Bone marrow (tissue), 2 donors: ENCODE results near the gene TCEAL5.
"Not testable (repeated sequence)": the region's sequence is repeated elsewhere in the genome, so short reads cannot be mapped to it uniquely, and the experiment has no call there.

Experiments used
- DNase-seq, 2 donors: peaks; one replicate each; lab custom pipeline; 2025; lab: John Stamatoyannopoulos, UW

TCEAL5 gene

GRCh38 chrX:103276581-103277002 is at the start of gene TCEAL5:
TSS of gene TCEAL5 (minus strand) at chrX:103276750. CDS start at chrX:103274563, 2,187 bp downstream.
- DNase-seq: no peak

DNA sequence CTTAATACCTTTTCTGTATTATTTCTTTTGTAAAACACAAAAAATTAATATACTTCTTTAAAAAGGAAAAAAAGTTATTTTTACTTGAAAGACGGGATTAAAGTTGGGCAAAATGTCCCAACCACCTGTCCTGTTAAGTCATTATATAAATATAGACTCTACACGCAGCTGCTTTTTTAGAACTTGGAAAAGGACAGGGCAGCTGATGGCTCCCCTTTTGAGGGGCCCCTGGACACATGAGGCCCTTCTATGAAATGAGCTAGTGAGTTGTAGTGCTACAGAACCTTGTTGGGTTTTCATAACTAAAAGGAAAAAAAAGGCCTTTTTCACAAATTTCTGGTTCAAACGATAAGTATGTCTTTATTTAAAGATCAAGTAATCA is 34.8 kb upstream of the TCEAL5 start:
- no peak for DNase-seq

GRCh38 chrX:103310555-103311398 is 34.2 kb upstream of the TCEAL5 start, which contains the start of gene BEX2:
TSS of gene BEX2 (minus strand) at chrX:103310990. CDS start at chrX:103309976, 1,014 bp downstream.
- DNase-seq: no peak

DNA sequence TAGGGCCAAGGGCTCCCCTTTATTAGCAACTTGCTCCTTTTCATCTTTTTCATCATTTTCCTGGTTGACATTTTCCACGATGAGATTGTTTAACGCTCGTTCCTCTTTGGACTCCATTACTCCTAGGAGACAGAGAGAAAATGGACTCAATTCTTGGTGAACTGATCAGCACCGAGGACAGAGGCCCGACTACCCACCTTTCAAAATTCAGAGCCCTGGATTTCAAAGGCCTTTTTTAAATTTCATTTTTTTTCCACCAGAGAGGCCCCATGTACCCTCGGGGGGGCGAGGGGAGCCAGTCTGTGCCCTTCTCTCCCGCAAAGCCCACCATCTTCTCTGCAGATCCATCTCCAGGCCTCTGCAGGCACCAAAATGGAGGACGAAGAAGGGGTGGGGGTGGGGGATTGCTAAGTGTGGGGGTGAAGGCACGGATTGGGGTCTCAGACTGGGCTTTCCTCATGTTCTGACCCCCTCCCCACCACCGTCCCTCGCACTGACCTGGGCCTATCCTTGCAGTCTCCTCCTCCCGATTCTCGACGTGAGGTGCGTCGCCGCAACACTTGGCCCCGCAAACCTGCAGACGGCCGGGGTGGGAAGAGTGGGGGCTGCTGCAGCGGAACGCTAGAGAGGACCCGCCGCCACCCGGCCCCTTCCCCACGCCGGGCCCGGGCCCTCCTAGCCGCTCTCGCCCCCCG is 33.5 kb upstream of the TCEAL5 start:
- DNase-seq: no peak

GRCh38 chrX:103305666-103306065 is 29.1 kb upstream of the TCEAL5 start:
- not testable (repeated sequence) for DNase-seq

DNA sequence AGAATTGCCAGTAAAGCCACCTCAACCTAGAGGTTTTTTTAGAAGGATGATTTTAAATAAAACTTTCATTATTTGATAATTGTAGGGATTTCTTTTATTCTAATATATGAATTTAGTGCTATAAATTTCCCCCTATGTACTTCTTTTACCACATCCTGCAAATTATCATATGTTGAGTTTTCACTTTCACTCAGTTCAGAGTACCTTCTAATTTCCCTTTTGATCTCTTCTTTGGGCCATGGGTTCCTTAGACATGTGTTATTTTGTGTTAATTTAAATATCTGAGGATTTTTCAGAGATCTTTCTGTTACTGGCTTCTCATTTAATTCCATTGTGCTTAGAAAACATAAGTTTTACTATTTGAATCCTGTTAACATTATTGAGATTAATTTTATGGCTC is 28.2 kb upstream of the TCEAL5 start:
- no peak for DNase-seq

DNA sequence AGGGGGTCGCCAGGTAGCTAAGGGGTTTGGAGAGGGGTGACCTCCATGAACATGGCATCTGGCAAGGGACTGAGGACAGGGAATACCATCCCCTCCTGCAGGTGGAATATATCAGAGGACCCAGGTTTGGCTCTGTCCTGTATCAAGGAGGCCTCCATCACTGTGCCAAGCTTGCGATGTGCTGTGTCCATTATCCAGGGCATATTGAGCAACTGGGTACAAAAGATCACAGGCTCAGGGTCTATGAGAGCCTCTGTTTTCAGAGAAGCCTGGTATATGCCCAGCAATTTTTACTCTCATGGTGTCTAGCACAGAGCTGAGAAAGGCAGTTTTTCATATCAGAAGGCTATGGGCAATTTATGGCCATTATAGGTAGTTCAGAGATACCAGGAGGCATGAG is 16.6 kb upstream of the TCEAL5 start:
- no peak for DNase-seq

DNA sequence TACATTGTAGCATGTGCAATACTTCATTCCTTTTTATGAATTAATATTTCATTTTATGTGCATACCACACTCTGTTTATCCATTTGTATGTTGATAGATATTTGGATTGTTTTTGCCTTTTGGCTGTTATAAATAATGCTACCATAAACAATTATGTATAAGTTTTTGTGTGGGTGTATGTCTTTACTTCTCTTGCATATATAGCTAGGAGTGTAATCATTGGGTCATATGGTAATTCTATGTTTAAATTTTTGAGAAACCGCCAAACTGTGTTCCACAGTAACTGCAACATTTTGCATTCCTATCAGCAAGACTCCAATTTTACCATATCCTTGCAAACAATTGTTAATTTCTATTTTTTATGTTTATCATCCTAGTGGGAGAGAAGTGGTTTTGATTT is 3.1 kb upstream of the TCEAL5 start:
- no peak for DNase-seq

DNA sequence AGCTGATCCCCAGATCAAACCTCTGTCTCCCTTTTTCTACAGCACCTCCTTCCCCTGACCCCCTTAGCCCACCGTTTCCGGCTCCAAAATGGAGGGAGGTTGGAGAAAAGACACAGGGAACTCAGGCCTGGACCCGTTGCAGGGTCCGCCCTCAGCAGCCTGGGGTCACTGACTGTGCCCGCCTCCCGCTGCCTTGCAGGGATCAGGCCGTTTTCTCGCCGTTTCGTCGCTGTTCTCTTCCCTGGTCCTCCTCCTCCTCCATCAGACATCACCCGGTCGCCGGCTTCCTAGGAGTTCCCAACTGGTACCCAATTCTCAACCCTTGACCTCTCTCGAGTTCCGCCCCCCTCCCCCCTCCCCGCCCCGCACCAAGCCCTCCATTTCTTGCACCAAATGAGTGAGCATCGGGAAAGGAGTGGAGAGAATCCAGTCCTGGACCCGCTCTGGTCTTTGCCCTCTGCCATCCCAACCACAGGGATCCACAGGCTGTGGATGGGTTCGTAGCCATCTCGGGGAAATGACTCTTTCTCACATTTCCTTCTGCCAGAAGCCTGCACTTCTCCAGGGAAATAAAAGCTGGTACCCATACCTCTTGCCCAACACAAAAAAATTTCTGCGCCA is 493 bp downstream of the TCEAL5 start:
- no peak for DNase-seq

DNA sequence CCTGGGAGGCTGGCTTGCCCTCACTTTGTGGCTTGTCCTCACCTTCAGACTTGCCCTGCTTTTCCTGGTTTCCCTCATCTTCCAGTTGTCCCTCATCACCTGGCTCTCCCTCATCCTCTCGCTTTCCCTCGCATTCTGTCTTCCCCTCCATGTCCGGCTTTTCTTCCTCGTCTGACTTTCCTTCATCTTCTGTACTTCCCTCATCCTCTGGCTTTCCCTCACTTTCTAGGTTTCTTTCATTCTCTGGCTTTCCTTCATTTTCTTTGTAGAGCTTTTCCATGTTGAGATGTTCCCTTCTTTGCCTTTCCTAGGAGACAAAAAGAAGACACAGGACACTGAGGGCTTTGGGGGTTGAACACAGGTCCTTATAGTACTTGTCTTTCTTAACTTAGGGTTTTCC is 2.3 kb downstream of the TCEAL5 start:
- DNase-seq: no peak

DNA sequence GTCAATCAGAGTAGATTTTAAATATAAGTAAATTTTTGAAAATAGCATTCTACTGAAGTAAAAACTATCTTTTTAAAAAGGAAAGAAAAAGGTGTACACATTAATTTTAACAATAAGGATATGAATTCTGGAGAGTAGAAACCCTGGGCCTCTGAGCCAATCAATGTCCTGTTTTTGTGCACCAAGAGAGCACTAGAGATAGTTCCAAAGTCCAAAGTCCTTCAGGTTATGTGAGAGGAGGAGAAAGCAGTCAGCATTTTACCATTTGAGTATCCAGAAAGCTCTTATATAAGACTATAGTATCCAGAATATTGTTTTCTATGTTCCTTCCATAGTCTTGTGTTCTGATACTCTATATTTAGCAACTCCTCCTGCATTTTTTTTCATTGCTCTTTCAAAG is 18.3 kb downstream of the TCEAL5 start:
- no peak for DNase-seq

DNA sequence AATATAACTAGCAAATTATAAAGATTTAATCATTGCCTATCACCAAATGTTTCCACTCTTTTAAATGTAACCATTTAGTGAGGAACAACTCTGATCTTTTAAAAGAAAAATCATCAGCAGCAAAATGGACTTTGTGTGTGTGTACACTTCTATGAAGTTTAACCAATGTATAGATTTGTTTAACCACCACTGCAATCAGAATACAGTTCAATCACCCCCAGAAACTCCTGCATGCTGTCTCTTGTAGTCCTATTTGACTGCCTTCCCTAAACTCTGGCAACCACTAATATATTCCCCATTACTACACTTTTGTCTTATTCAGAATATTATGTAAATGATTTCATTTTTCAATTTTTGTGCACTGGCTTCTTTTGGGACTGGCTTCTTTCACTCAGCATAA is 19.9 kb downstream of the TCEAL5 start:
- no peak for DNase-seq

- peak in 1 of 2 donors; percentile 2 for DNase-seq
These were observed 21.5 kb downstream of the TCEAL5 start, which contains the start of gene TCEAL8 for GRCh38 chrX:103254921-103255493. TSS of gene TCEAL8 (minus strand) at chrX:103255155. CDS start at chrX:103253979, 1,176 bp downstream.

- DNase-seq: no peak
These were observed 22.3 kb downstream of the TCEAL5 start for GRCh38 chrX:103254171-103254824.

GRCh38 chrX:103253608-103254007 is 22.9 kb downstream of the TCEAL5 start:
- DNase-seq: no peak

DNA sequence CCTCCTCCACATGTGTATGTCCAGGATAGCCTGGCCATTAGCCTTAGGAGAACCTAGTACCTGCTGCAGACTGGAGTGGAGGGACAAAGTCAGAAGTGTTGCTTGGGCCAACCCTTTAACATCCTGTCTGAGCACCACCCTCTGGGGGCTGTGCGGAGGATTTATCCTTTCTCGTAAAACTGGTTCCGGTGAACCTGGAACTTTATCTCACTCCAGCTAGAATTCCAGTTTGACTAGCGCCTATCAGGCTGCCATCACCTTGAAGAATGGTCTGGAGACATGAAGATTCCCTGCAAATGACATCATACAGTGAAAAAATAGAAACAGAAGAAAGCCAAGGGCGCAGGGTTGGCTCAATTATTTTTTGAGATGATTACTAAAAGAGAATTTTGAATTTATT is 25.6 kb downstream of the TCEAL5 start:
- DNase-seq: no peak

- no peak for DNase-seq
These were observed 26.7 kb downstream of the TCEAL5 start for GRCh38 chrX:103249805-103250204.

DNA sequence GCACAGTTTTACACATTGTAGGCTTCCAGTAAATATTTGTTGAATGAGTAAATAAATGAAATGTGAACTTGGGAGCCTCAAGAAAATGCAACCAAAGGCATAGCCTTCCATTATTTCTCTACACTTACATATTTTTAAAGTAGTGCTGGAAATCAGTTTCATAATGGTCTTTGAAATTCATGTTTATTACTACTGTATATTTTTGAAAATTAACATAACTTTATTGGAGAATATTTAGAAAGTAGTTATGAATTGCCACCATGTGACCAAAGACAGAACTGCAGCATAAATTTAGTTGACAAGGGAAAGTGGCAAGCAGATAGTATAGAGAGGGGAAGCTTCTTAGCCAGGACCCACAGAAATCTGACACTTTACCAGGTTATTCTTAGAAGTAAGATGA is 28.0 kb downstream of the TCEAL5 start:
- DNase-seq: peak in 1 of 2 donors; percentile 8

GRCh38 chrX:103240155-103240554 is 36.4 kb downstream of the TCEAL5 start:
- no peak for DNase-seq

DNA sequence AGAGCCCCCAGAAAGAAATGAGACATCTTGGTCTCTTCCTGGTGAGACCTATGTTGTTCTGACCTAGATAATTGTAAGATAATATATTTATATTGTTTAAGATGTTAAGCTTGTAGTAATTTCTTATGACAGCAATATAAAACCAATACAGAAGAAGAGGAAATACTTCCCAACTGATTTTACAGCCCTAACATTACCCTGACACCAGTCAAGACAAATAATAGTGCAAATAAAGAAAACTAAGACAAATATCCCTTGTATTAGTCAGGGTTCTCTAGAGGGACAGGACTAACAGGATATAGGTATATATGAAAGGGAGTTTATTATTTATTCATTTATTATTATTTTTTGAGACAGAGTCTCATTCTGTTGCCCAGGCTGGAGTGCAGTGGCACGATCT is 40.3 kb downstream of the TCEAL5 start:
- no peak for DNase-seq

DNA sequence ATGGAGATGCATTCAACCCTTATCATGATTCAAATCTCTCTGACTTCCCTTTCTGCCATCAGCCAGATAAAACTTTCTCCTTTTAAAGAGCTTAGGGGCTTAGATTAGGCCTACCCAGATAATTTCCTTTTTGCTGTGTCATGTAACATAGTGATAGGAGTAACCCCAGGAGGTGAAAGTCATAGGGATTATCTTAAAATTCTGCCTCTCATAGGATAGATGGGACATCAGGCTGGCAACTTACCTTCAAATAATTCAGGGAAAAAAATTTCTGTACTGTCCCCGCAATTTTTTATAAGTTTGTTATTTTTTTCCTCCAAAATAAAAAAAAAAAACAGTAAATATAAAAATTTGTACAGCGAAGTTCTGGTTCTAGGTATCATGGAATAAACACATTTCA is 40.9 kb downstream of the TCEAL5 start:
- DNase-seq: not testable (repeated sequence)

- no peak for DNase-seq
These were observed 41.7 kb downstream of the TCEAL5 start for GRCh38 chrX:103234869-103235268.
